Smooth muscle cell (in vitro differentiated cells): ENCODE results near the gene ANKRD11. TPM values are rescaled to one million over a fixed set of nuclear protein-coding genes. Genes with fewer than 3 reads are reported as not detected.
"Not testable (repeated sequence)": the region's sequence is repeated elsewhere in the genome, so short reads cannot be mapped to it uniquely, and the experiment has no call there.

ENCODE experiments used
- DNase-seq: peaks from one replicate; lab custom pipeline; 2025; ENCODE audit not compliant: unreplicated experiment; lab: John Stamatoyannopoulos, UW
- H2AFZ ChIP-seq: fragments of 200-600 bp; sonication (generic); 2 replicates; pipeline ENCODE4 v1.6.0; 2016; ENCODE audit warnings: antibody characterized with exemption, low read depth, mild to moderate bottlenecking
- H3F3A ChIP-seq: fragments of 200-600 bp; sonication (generic); 2 replicates; pipeline ENCODE4 v1.6.0; 2017; ENCODE audit warnings: antibody characterized with exemption, low read depth
- H3K27ac ChIP-seq: fragments of 200-600 bp; sonication (generic); 2 replicates; pipeline ENCODE4 v1.5.1; 2016; ENCODE audit warnings: low read depth, mild to moderate bottlenecking
- H3K27me3 ChIP-seq: fragments of 200-600 bp; sonication (generic); 2 replicates; pipeline ENCODE4 v1.6.1; 2016; ENCODE audit warnings: low read depth, mild to moderate bottlenecking
- H3K36me3 ChIP-seq: fragments of 200-600 bp; sonication (generic); 2 replicates; pipeline ENCODE4 v1.5.1; 2016; ENCODE audit warnings: low read depth
- H3K4me1 ChIP-seq: fragments of 200-600 bp; sonication (generic); 2 replicates; pipeline ENCODE4 v1.5.1; 2016; ENCODE audit warnings: low read depth
- H3K4me2 ChIP-seq: fragments of 200-600 bp; sonication (generic); 2 replicates; pipeline ENCODE4 v1.6.0; 2016; ENCODE audit warnings: mild to moderate bottlenecking
- H3K4me3 ChIP-seq: fragments of 200-600 bp; sonication (generic); 2 replicates; pipeline ENCODE4 v1.5.1; 2016; ENCODE audit warnings: mild to moderate bottlenecking
- H3K79me2 ChIP-seq: fragments of 200-600 bp; sonication (generic); 2 replicates; pipeline ENCODE4 v1.6.0; 2016; ENCODE audit warnings: low read depth, mild to moderate bottlenecking
- H3K9ac ChIP-seq: fragments of 200-600 bp; sonication (generic); 2 replicates; pipeline ENCODE4 v1.6.0; 2016; ENCODE audit warnings: low read depth
- H3K9me3 ChIP-seq: fragments of 200-600 bp; sonication (generic); replicated peaks from 2 replicates; pipeline ENCODE4 v1.5.1; 2016; ENCODE audit warnings: low read depth
- H4K20me1 ChIP-seq: fragments of 200-600 bp; sonication (generic); 2 replicates; pipeline ENCODE4 v1.6.0; 2016; ENCODE audit warnings: low read depth
- CTCF ChIP-seq: fragments of 200-600 bp; sonication (generic); IDR thresholded peaks from 2 replicates; pipeline ENCODE4 v1.5.1; 2017; ENCODE audit warnings: borderline replicate concordance, mild to moderate bottlenecking, antibody characterized with exemption; ENCODE audit not compliant: insufficient read depth, poor library complexity, severe bottlenecking
- WGBS: methylation state at CpG from one replicate; pipeline ENCODE4 v1.1.7; 2016; ENCODE audit warnings: low lambda C conversion rate; 5-methylcytosine and 5-hydroxymethylcytosine counted together
- polyA plus RNA-seq: library from polyadenylated mRNA; unstranded; fragments of >200 nt; fragmentation: Nextera tagmentation; extraction: Ambion mirVana; gene quantifications from 2 replicates; pipeline ENCODE4 v1.2.1, GENCODE V29; 2016
- total RNA-seq: library from RNA; depleted of rRNA; stranded (reverse); fragments of >200 nt; gene quantifications from 2 replicates; pipeline ENCODE4 v1.2.3, GENCODE V29; 2014

ANKRD11 gene
- total and polyA plus RNA-seq, 2 experiments from 2014 or later: 31.5 to 105 TPM

- DNase-seq: no peak
- Histone ChIP-seq H3K4me3 (no peak overlapping the region), H3K79me2 (no peaks in the 10 kb centered on the region), H3K9ac (no peak overlapping the region), H3K27me3 (peaks cover 11% of the 10 kb centered on the region), H3K4me1 (no peaks in the 10 kb centered on the region), H4K20me1 (peaks cover 2% of the 10 kb centered on the region), H3K27ac (no peak overlapping the region), H3F3A (no peaks in the 10 kb centered on the region), H3K36me3 (no peaks in the 10 kb centered on the region), H3K9me3 (no peaks in the 10 kb centered on the region), H2AFZ (no peak overlapping the region), H3K4me2 (no peak overlapping the region)
- no peak for TF ChIP-seq CTCF
- 96% methylated on average over 30 of the region's 30 CpGs for WGBS
These were observed 228.4 kb downstream of the ANKRD11 start for GRCh38 chr16:89261691-89262563.

- not testable (repeated sequence) for DNase-seq, H2AFZ ChIP-seq, H3K4me1 ChIP-seq, H3F3A ChIP-seq, H3K9ac ChIP-seq, H3K4me3 ChIP-seq, H4K20me1 ChIP-seq, H3K9me3 ChIP-seq, H3K27ac ChIP-seq, H3K4me2 ChIP-seq, H3K79me2 ChIP-seq, H3K36me3 ChIP-seq
- H3K27me3 ChIP-seq: peaks cover 11% of the 10 kb centered on the region
- 96% methylated on average over 13 of the region's 13 CpGs for WGBS
These were observed 230.5 kb downstream of the ANKRD11 start for GRCh38 chr16:89259901-89260300.

- no peak for DNase-seq
- Histone ChIP-seq H3K9ac (no peak overlapping the region), H2AFZ (no peak overlapping the region), H3F3A (no peaks in the 10 kb centered on the region), H3K4me3 (no peak overlapping the region), H3K4me2 (peak overlapping the region; percentile 81), H3K4me1 (no peaks in the 10 kb centered on the region), H4K20me1 (no peaks in the 10 kb centered on the region), H3K9me3 (no peaks in the 10 kb centered on the region), H3K79me2 (no peaks in the 10 kb centered on the region), H3K36me3 (no peaks in the 10 kb centered on the region), H3K27me3 (peaks cover 11% of the 10 kb centered on the region), H3K27ac (no peak overlapping the region)
- 92% methylated on average over 18 of the region's 18 CpGs for WGBS
- no peak for TF ChIP-seq CTCF
These were observed 232.4 kb downstream of the ANKRD11 start for GRCh38 chr16:89257757-89258465.

GRCh38 chr16:89257281-89257731, 233.1 kb downstream of the ANKRD11 start:
- Histone ChIP-seq H3K4me3 (peak overlapping the region; percentile 39), H3K9me3 (no peaks in the 10 kb centered on the region), H3K36me3 (no peaks in the 10 kb centered on the region), H3K9ac (no peak overlapping the region), H3K4me2 (peak overlapping the region; percentile 81), H3K27me3 (peaks cover 11% of the 10 kb centered on the region), H3K79me2 (no peaks in the 10 kb centered on the region), H2AFZ (no peak overlapping the region), H3K27ac (no peak overlapping the region), H3K4me1 (no peaks in the 10 kb centered on the region), H4K20me1 (no peaks in the 10 kb centered on the region), H3F3A (no peaks in the 10 kb centered on the region)
- DNase-seq: no peak
- no peak for TF ChIP-seq CTCF
- WGBS: 18% methylated on average over 44 of the region's 44 CpGs
